Measurements from ENCODE around the gene POU6F2. TPM values are rescaled to one million over a fixed set of nuclear protein-coding genes. Genes with fewer than 3 reads are reported as not detected.

Gene POU6F2
- total and polyA plus RNA-seq, 8 donors: 0.37 TPM; not detected in 7

DNA sequence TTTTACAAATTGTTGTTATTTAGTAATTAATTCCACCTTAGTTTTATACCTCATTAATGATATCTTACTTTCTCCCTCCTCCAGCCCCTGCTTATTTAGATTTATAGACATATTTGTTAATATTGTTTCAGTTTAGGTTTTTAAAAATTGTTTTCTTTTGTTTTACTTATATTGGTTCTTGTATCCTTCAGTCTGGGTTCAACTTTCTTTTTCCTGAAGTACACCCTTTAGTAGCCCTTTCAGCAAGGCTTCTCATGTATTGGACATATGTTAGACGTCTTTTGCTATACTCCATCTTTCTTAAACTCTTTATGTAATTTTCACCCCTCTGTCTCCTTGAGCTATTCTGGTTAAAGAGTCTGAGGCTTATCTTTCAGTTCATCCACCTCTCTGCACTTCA, 12.8 kb upstream of the POU6F2 start:
- 64 to 89% (median 69%) methylated on average over 1 of the region's 1 CpG for WGBS, 5 donors
- TF ChIP-seq EP300 (IDR thresholded peaks at IDR 0.05) (no peak), POLR2AphosphoS5 (IDR thresholded peaks at IDR 0.05) (no peak), POLR2A (IDR thresholded peaks at IDR 0.05) (no peak)
- TF ChIP-seq, protein P1, sequence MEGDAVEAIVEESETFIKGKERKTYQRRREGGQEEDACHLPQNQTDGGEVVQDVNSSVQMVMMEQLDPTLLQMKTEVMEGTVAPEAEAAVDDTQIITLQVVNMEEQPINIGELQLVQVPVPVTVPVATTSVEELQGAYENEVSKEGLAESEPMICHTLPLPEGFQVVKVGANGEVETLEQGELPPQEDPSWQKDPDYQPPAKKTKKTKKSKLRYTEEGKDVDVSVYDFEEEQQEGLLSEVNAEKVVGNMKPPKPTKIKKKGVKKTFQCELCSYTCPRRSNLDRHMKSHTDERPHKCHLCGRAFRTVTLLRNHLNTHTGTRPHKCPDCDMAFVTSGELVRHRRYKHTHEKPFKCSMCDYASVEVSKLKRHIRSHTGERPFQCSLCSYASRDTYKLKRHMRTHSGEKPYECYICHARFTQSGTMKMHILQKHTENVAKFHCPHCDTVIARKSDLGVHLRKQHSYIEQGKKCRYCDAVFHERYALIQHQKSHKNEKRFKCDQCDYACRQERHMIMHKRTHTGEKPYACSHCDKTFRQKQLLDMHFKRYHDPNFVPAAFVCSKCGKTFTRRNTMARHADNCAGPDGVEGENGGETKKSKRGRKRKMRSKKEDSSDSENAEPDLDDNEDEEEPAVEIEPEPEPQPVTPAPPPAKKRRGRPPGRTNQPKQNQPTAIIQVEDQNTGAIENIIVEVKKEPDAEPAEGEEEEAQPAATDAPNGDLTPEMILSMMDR (IDR thresholded peaks at IDR 0.05): no peak
- Histone ChIP-seq H3K27ac (no peak overlapping the region), H3K4me1 (no peaks in the 10 kb centered on the region), H3K36me3 (no peaks in the 10 kb centered on the region), H3K4me3 (no peak overlapping the region), H3K27me3 (no peaks in the 10 kb centered on the region), H3K9me3 (no peaks in the 10 kb centered on the region)
- intact Hi-C loops (cut with DNase I; ENCODE audit: low total_unique reads): no loop called here
- no peak for DNase-seq

DNA sequence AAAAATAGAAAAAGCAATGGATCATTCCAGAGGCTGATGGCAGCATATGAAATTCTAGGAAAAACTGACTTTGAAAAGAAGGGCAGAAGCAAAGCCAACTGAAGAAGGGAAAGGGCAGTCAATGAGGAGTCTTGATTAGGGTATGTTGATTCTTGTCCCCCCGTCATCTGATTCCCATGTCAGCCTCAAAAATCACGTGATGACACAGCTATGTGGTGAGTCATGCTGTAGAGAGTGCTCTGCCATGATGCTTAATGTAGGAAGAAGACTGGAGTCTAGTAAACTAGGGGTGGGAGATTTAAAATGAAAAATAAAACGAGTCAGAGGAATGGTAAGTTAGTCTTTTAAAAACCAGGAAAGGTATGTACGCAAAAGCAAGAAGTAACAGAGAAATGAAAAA, 3.9 kb upstream of the POU6F2 start:
- Histone ChIP-seq H3K4me1 (peaks cover 0 to 9% (median 3%) of the 10 kb centered on the region in 4 donors), H3K36me3 (no peaks in the 10 kb centered on the region), H3K27me3 (peaks cover 0 to 48% (median 17%) of the 10 kb centered on the region in 3 donors), H3K9me3 (no peaks in the 10 kb centered on the region), H3K27ac (no peak overlapping the region), H3K4me3 (no peak overlapping the region)
- no peak for DNase-seq
- TF ChIP-seq POLR2A (IDR thresholded peaks at IDR 0.05) (no peak), POLR2AphosphoS5 (IDR thresholded peaks at IDR 0.05) (no peak), EP300 (IDR thresholded peaks at IDR 0.05) (no peak)
- TF ChIP-seq, protein P1 (IDR thresholded peaks at IDR 0.05): no peak
- intact Hi-C loops (cut with DNase I; ENCODE audit: low total_unique reads): no loop called here
- WGBS, 5 donors: 53 to 65% (median 54%) methylated on average over 4 of the region's 4 CpGs

DNA sequence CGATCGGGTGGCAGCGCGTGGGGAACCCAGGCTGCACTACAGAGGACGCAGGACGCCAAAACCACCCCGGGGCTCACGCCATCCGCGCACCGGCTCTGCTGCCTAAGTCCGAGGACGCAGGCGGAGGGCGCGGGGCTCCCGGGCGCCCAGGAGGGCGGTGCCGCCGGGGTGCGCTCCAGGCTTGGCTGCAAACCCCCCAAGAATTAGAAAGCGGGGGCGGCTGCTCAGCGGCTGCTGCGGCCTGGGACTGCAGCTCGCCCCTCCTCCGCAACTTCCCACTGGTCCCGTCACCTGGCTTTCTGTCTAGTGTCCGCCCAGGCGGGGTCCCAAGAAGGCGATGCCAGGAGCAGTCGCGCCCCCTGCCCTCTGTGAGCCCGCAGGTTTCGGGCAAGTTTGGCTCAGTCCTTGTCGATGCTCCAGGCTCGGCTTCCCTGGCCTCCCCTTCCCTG, 1.7 kb upstream of the POU6F2 start:
- Histone ChIP-seq H3K36me3 (no peaks in the 10 kb centered on the region), H3K27ac (no peak overlapping the region), H3K4me1 (peaks cover 0 to 9% (median 3%) of the 10 kb centered on the region in 4 donors), H3K27me3 (peaks cover 0 to 50% (median 17%) of the 10 kb centered on the region in 3 donors), H3K4me3 (peak overlapping the region; percentile 26 to 32 (median 28)), H3K9me3 (no peaks in the 10 kb centered on the region)
- peak in 1 of 2 donors; percentile 33 for DNase-seq
- WGBS, 5 donors: 0 to 9% (median 7%) methylated on average over 2 to 38 of the region's 38 CpGs
- intact Hi-C loops (cut with DNase I; ENCODE audit: low total_unique reads): no loop called here
- no peak for TF ChIP-seq POLR2AphosphoS5 (IDR thresholded peaks at IDR 0.05)
- no peak for TF ChIP-seq EP300 (IDR thresholded peaks at IDR 0.05)
- no peak for TF ChIP-seq POLR2A (IDR thresholded peaks at IDR 0.05)
- TF ChIP-seq, protein P1 (IDR thresholded peaks at IDR 0.05): no peak

DNA sequence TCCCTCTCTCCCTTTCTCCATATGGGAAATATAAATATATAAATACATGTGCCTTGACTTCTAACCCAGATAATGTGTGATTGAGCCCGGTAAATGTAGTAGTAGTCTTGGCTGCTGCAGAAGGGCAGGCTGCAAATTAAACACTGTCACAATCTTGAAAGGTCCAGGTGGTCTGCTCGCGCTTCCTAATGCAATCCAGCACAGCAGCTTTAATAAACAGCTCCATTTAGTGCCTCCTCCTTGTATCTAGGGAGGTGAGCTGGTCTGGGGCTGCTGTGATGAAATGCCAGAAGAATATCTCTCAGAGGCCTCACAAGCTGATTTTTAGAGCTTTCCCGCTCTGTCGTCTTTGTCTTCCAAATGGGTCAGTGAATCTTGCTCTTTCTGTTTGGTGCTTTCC, 782 bp downstream of the POU6F2 start:
- 35 to 40% (median 36%) methylated on average over 5 of the region's 5 CpGs for WGBS, 5 donors
- Histone ChIP-seq H3K4me1 (peaks cover 0 to 9% (median 3%) of the 10 kb centered on the region in 4 donors), H3K4me3 (no peak overlapping the region), H3K27me3 (peaks cover 0 to 46% (median 17%) of the 10 kb centered on the region in 3 donors), H3K36me3 (no peaks in the 10 kb centered on the region), H3K9me3 (no peaks in the 10 kb centered on the region), H3K27ac (no peak overlapping the region)
- DNase-seq: peak in 1 of 2 donors; percentile 16
- TF ChIP-seq POLR2A (IDR thresholded peaks at IDR 0.05) (no peak), EP300 (IDR thresholded peaks at IDR 0.05) (no peak), POLR2AphosphoS5 (IDR thresholded peaks at IDR 0.05) (no peak)
- TF ChIP-seq, protein P1 (IDR thresholded peaks at IDR 0.05): no peak
- intact Hi-C loops (cut with DNase I; ENCODE audit: low total_unique reads): no loop called here
